GM12872 (cell line): ENCODE measurements around the gene HSH2D.

Experiments used
- TF ChIP-seq, protein P1 (sequence below): IDR thresholded peaks from 3 replicates; pipeline ENCODE4 v1.5.1; 2011; ENCODE audit warnings: low read depth, mild to moderate bottlenecking, low read length, moderate library complexity; ENCODE audit not compliant: insufficient read depth

HSH2D gene

GRCh38 chr19:16190736-16191135 is 47.3 kb downstream of the HSH2D start:
- TF ChIP-seq, protein P1, sequence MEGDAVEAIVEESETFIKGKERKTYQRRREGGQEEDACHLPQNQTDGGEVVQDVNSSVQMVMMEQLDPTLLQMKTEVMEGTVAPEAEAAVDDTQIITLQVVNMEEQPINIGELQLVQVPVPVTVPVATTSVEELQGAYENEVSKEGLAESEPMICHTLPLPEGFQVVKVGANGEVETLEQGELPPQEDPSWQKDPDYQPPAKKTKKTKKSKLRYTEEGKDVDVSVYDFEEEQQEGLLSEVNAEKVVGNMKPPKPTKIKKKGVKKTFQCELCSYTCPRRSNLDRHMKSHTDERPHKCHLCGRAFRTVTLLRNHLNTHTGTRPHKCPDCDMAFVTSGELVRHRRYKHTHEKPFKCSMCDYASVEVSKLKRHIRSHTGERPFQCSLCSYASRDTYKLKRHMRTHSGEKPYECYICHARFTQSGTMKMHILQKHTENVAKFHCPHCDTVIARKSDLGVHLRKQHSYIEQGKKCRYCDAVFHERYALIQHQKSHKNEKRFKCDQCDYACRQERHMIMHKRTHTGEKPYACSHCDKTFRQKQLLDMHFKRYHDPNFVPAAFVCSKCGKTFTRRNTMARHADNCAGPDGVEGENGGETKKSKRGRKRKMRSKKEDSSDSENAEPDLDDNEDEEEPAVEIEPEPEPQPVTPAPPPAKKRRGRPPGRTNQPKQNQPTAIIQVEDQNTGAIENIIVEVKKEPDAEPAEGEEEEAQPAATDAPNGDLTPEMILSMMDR: no peak

DNA sequence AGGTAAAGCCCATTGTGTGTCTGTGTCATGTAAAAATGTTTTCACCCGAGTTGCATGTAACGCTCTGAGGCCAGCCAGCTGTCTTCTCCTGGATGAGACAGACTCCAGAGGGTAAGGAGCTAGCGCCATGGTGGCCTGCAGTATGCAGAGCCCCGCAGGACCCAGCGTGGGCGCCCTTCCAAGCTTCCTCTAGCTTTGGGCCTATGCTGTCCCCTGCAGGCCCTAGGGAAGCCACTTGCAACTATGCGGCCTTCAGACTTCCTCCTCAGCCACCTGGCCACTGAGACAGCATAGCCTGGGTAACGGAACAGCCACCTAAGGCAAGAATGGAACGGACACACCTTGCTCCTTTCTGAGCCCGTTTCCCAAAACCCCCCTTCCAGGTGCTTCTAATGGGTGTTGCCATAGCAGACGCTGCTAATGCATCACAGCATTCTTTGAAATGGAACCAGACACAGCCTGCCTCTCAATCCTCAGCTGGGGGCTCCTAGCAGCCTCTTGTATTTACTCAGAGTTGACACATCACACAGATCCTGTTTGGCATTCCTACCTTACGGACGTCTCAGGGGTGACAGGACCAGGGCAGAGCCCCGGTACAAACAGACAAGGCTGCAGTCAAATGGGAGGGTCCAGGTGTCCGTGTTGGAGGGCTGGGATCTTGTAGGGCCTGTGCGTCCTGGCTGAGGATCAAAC is 47.9 kb downstream of the HSH2D start:
- TF ChIP-seq, protein P1: no peak

- TF ChIP-seq, protein P1: no peak
Observed at GRCh38 chr19:16193466-16193865, 50.0 kb downstream of the HSH2D start.

DNA sequence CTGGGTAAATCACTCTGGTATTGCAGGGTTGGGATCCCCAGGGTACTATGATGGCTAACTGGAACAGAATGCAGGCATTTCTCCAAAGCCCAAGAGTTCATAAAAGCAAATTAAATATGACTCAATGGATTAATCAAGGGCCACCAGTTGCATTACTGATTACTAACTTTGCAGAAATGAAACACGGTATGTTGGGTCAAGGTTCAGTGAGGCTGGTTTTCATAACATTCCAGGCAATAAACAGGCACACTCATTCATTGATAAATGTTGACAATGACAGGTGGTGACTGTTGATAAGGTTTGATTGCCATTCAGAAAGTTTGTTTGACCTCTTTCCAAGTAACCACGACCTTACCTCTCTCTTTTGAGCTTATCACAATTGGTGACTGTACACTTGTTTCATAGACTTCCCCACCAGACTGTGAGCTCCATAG is 53.7 kb downstream of the HSH2D start:
- TF ChIP-seq, protein P1: no peak

DNA sequence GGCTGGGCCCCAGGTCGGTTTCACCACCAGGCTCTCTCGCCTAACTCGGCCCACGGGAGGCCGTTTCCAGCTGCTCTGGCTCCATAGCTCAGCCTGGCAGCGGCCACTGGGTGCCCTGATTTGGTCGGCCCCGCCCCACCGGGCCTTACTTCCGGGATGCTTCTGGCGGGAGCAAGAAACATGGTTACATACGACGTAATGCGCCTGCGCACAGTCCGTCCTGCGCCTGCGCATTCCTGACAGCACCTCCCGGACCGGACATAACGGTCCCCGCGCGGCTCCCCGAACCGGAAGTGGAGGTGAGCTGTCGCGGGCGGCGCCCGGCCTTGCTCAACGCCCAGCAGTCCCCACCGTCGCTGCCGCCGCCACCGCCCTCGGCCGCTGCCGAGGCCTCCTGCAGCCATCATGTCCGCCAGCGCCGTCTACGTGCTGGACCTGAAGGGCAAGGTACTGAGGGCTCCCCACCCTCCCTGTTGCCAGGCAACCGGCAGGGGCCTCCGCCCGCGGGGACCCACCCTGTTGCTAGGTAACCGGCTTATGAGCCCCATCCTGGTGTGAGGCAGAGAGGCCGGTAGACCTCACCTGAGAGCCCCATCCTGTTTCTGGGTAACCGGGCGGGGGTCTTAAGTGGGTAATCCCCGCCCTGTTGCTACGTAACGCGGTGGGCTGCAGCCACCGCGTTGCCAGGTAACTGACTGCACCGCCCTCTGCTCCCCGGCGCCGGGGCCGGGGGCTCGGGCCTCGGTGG is 54.3 kb downstream of the HSH2D start, which contains the start of gene AP1M1:
TSS of gene AP1M1 (plus strand) at position 290 of the 748 bp plus-strand sequence. CDS start at position 406, 116 bp downstream.
- TF ChIP-seq, protein P1: no peak

DNA sequence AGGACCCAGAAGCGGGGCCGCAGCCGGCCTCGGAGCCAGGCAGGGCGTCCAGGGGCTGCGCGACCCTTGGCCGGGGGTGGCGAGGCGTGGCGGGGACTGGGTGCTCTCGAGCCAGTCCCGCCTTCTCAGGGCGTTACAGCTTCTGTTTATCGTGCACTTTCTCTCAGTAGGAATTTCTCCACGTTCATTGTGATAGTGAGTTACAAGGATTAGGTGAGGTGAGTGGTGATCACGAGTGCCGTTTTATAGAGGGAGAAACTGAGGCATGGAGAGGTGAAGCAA is 54.8 kb downstream of the HSH2D start:
- TF ChIP-seq, protein P1: no peak

GRCh38 chr19:16199275-16199932 is 55.9 kb downstream of the HSH2D start:
- TF ChIP-seq, protein P1: no peak
